Thyroid gland (tissue), 4 donors: ENCODE data around the gene EPHB3. TPM values are rescaled to one million over a fixed set of nuclear protein-coding genes. Genes with fewer than 3 reads are reported as not detected.
A peak's percentile ranks its signal among the peaks of the same experiment; 100 is the strongest.

Experiments
- DNase-seq, 2 donors: peaks; one replicate each; pipeline ENCODE4 v3.0.0-alpha.2; 2019
- H3K27ac ChIP-seq, 3 donors: fragments of 200-600 bp; sonication (generic); 1 replicate in 2 of 3; 2 replicates in 1 of 3; pipeline ENCODE4 v1.5.1; 2016 to 2019; ENCODE audit warnings: mild to moderate bottlenecking in 1 of 3, moderate library complexity in 1 of 3
- H3K27me3 ChIP-seq: fragments of 200-600 bp; sonication (generic); one replicate; pipeline ENCODE4 v1.5.1; 2019
- H3K36me3 ChIP-seq, 2 donors: fragments of 200-600 bp; sonication (generic); one replicate each; pipeline ENCODE4 v1.5.1; 2016 to 2019
- H3K4me1 ChIP-seq, 2 donors: fragments of 200-600 bp; sonication (generic); one replicate each; pipeline ENCODE4 v1.5.1; 2017 to 2019
- H3K4me3 ChIP-seq, 3 donors: fragments of 200-600 bp; sonication (generic); replicated peaks in 1 of 3; 1 replicate in 2 of 3; 2 replicates in 1 of 3; pipeline ENCODE4 v1.5.1; 2016; ENCODE audit warnings: mild to moderate bottlenecking in 1 of 3
- H3K9me3 ChIP-seq: fragments of 200-600 bp; sonication (generic); one replicate; pipeline ENCODE4 v1.5.1; 2017
- POLR2A ChIP-seq, 2 donors: fragments of 450-650 bp; IDR thresholded peaks; one replicate each; pipeline ENCODE4 v1.6.1; 2017; ENCODE audit warnings: antibody characterized with exemption in 2 of 2, mild to moderate bottlenecking in 2 of 2, moderate library complexity in 1 of 2
- WGBS, 2 donors: methylation state at CpG; one replicate each; pipeline ENCODE4 v1.1.5; 2017; 5-methylcytosine and 5-hydroxymethylcytosine counted together
- intact Hi-C: fragments of 100-400 bp; cut with DNase I; formaldehyde crosslinking; loops from one replicate; pipeline ENCODE4 v1.15.1; 2023
- total RNA-seq, 4 donors: library from RNA; depleted of rRNA; stranded (reverse); fragments of >200 nt; gene quantifications; one replicate each; pipeline ENCODE4 v1.2.3, GENCODE V29; 2016
- TF ChIP-seq, protein P1 (sequence below), 6 experiments: fragments of 200-600 bp in 3 of 6; fragments of 450-650 bp in 3 of 6; sonication (generic) in 3 of 6; IDR thresholded peaks; one replicate each; pipeline ENCODE4 v1.5.1; 2016 to 2019; ENCODE audit warnings: antibody characterized with exemption in 6 of 6, mild to moderate bottlenecking in 2 of 6, inconsistent platforms in 1 of 6, moderate library complexity in 1 of 6

Gene EPHB3
- total RNA-seq, 4 donors from 2014 or later = 0.46 to 2.7 (median 1.1) TPM

DNA sequence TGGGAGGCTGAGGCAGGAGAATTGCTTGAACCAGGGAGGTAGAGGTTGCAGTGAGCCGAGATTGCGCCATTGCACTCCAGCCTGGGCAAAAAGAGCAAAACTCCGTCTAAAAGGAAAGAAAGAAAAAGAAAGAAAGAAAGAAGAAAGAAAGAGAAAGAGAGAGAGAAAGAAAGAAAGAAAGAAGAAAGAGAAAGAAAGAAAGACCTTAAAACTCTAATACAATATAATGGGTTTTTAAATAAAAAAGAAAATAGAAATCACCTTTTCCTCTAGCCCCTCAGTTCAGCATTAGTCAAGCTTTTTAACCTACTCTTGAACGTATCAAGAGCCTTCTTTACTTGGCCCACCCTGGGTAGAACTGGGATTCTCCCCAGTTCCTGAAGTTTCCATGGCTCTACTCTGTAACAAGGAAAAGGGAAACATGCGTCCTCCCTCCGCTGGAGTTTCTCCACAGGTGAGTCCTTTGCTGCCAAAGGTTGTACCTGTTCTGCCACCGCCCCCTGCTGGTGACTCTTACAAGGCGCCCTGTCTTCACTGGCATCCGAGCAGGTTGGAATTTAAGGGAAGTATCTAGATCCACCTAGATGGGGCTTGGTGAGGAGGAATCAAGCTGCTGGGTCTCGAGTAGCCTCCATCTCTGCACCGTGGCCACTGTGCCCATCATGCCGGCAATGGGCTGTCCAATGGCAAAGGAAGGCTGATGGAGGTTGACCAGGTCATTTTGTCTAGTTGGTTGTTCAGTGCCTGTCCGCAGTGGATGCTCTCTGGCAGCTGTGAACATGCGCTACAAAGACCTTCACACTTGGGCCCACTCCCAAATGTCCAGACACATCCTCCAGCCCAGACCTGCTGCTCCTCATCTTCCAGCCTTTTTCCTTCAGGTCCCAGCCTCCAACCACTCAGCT lies 20.6 kb upstream of the EPHB3 start:
- H3K4me1 ChIP-seq = peaks cover 0 to 5% of the 10 kb centered on the region in 2 donors

DNA sequence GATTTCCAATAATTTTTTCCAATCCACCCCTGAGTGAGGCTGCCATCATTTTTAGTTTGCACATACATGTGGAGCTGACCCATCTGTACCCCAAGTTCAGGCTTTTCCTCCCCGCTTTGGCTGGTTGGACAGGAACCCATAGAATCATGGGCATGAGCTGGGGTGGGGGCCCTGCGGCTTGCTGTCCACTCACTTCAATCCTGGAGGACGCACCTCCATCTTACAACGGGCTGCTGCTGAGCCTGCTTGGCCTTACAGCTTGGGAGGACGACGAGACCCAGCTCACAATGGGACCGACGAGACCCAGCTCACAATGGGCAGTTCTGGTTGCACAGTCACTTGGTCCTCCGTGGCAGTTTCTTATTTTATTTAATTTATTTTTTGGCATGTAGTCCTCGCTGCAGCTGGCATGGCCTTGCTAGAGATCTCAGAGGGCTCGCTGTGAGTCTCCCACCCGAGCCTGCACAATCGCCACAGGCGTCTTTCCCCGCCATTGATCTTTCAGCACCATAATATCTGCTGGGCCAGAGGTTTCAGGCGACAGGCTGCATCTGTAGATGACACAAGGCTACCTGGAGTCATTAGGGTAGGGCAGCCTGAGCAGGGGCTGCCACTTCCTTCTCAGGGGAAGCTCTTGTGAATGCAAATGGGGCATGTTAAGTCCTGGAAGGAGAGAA lies 19.6 kb upstream of the EPHB3 start:
- WGBS, 2 donors = 71 to 75% methylated on average over 16 of the region's 16 CpGs
- no peaks in the 10 kb centered on the region for H3K27me3 ChIP-seq
- no peak for DNase-seq

More for the DNA sequence above, 20.6 kb upstream of the EPHB3 start:
- Histone ChIP-seq H3K27me3 (no peaks in the 10 kb centered on the region), H3K9me3 (no peaks in the 10 kb centered on the region), H3K4me3 (no peak overlapping the region), H3K27ac (no peak overlapping the region), H3K36me3 (no peaks in the 10 kb centered on the region)
- no peak for TF ChIP-seq POLR2A (IDR thresholded peaks at IDR 0.05)
- TF ChIP-seq, protein P1, sequence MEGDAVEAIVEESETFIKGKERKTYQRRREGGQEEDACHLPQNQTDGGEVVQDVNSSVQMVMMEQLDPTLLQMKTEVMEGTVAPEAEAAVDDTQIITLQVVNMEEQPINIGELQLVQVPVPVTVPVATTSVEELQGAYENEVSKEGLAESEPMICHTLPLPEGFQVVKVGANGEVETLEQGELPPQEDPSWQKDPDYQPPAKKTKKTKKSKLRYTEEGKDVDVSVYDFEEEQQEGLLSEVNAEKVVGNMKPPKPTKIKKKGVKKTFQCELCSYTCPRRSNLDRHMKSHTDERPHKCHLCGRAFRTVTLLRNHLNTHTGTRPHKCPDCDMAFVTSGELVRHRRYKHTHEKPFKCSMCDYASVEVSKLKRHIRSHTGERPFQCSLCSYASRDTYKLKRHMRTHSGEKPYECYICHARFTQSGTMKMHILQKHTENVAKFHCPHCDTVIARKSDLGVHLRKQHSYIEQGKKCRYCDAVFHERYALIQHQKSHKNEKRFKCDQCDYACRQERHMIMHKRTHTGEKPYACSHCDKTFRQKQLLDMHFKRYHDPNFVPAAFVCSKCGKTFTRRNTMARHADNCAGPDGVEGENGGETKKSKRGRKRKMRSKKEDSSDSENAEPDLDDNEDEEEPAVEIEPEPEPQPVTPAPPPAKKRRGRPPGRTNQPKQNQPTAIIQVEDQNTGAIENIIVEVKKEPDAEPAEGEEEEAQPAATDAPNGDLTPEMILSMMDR (IDR thresholded peaks at IDR 0.05) = peak; percentile 42 to 88 (median 66)
- intact Hi-C loops = loop anchor here (5.0 to 10.0 kb wide), 2 partner anchors 124 to 166 kb away; partner anchors contain the start of gene THPO
- 47 to 58% methylated on average over 9 to 14 of the region's 14 CpGs for whole genome bisulfite sequencing, 2 donors
- peak; percentile 85 to 91 for DNase-seq

DNA sequence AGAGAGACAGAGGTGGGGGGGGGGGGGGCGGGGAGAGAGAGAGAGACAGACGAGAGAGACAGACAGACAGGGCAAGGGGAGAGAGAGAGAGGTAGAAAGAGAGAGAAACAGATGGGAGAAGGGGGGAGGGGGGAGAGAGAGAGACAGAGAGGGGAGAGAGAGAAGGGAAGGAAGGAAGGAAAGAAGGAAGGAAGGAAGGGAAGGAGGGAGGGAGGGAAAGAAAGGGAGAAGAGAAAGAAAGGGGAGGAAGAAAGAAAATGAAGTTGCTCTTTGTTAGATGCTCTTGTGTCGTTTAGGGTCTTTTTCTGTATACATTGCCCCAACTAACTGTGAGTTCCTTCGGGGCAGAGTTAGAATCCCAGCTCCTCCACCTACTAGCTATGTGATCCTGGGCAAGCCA lies 19.0 kb upstream of the EPHB3 start:
- Histone ChIP-seq H3K4me1 (peaks cover 0 to 5% of the 10 kb centered on the region in 2 donors), H3K27me3 (no peaks in the 10 kb centered on the region), H3K4me3 (no peak overlapping the region), H3K27ac (no peak overlapping the region), H3K9me3 (no peaks in the 10 kb centered on the region), H3K36me3 (no peaks in the 10 kb centered on the region)
- DNase-seq = no peak
- TF ChIP-seq, protein P1 (IDR thresholded peaks at IDR 0.05) = no peak
- WGBS, 2 donors = 44 to 59% methylated on average over 4 of the region's 4 CpGs
- intact Hi-C loops = loop anchor here (5.0 to 10.0 kb wide), 2 partner anchors 125 to 168 kb away; partner anchors contain the start of gene THPO

More for the DNA sequence above, 19.6 kb upstream of the EPHB3 start:
- Histone ChIP-seq H3K4me3 (no peak overlapping the region), H3K9me3 (no peaks in the 10 kb centered on the region), H3K4me1 (peaks cover 0 to 5% of the 10 kb centered on the region in 2 donors), H3K36me3 (no peaks in the 10 kb centered on the region), H3K27ac (no peak overlapping the region)
- intact Hi-C loops = loop anchor here (5.0 to 10.0 kb wide), 2 partner anchors 125 to 167 kb away; partner anchors contain the start of gene THPO
- TF ChIP-seq POLR2A (IDR thresholded peaks at IDR 0.05) = no peak
- TF ChIP-seq, protein P1 (IDR thresholded peaks at IDR 0.05) = no peak

- no peaks in the 10 kb centered on the region for H3K9me3 ChIP-seq
- H3K36me3 ChIP-seq = no peaks in the 10 kb centered on the region
- no peak overlapping the region for H3K4me3 ChIP-seq
- H3K27ac ChIP-seq = no peak overlapping the region
- H3K27me3 ChIP-seq = no peaks in the 10 kb centered on the region
- DNase-seq = no peak
- no peak for TF ChIP-seq POLR2A (IDR thresholded peaks at IDR 0.05)
- TF ChIP-seq, protein P1 (IDR thresholded peaks at IDR 0.05) = no peak
- intact Hi-C loops = loop anchor here (5.0 to 10.0 kb wide), 2 partner anchors 126 to 168 kb away; partner anchors contain the start of gene THPO
- peaks cover 0 to 5% of the 10 kb centered on the region in 2 donors for H3K4me1 ChIP-seq
- WGBS, 2 donors = 78 to 82% methylated on average over 6 of the region's 6 CpGs
Measured at GRCh38 chr3:184543256-184543655, 18.3 kb upstream of the EPHB3 start.
